GM23338 (cell line): ENCODE data around the gene ST3GAL4. TPM values are rescaled to one million over a fixed set of nuclear protein-coding genes. Genes with fewer than 3 reads are reported as not detected.
"Not testable (repeated sequence)": the region's sequence is repeated elsewhere in the genome, so short reads cannot be mapped to it uniquely, and the experiment has no call there.

Experiments
- ATAC-seq: fragments of 200-7000 bp; cut with Tn5 transposase; 3 replicates; pipeline ENCODE4 v1.9.1; 2020
- DNase-seq: peaks from one replicate; pipeline ENCODE4 v3.0.0-alpha.2; 2015; ENCODE audit warnings: low spot score
- H2AFZ ChIP-seq: fragments of 200-600 bp; sonication (generic); 2 replicates; pipeline ENCODE4 v1.8.0; 2016; ENCODE audit warnings: antibody characterized with exemption, mild to moderate bottlenecking, moderate library complexity
- H3F3A ChIP-seq: fragments of 200-600 bp; sonication (generic); replicated peaks from 2 replicates; pipeline ENCODE4 v1.8.0; 2017; ENCODE audit warnings: antibody characterized with exemption, mixed run types, low read depth
- H3K27ac ChIP-seq: fragments of 200-600 bp; sonication (generic); 2 replicates; pipeline ENCODE4 v1.6.1; 2016; ENCODE audit warnings: low read depth
- H3K27me3 ChIP-seq: fragments of 200-600 bp; sonication (generic); 2 replicates; pipeline ENCODE4 v1.8.0; 2016; ENCODE audit warnings: mild to moderate bottlenecking, mixed run types, moderate library complexity; ENCODE audit not compliant: insufficient read depth
- H3K36me3 ChIP-seq: fragments of 200-600 bp; sonication (generic); 2 replicates; pipeline ENCODE4 v1.8.0; 2016; ENCODE audit warnings: mild to moderate bottlenecking; ENCODE audit not compliant: insufficient read depth
- H3K4me1 ChIP-seq: fragments of 200-600 bp; sonication (generic); 2 replicates; pipeline ENCODE4 v1.8.0; 2016; ENCODE audit warnings: mild to moderate bottlenecking, moderate library complexity; ENCODE audit not compliant: insufficient read depth
- H3K4me2 ChIP-seq: fragments of 200-600 bp; sonication (generic); 2 replicates; pipeline ENCODE4 v1.7.1; 2017; ENCODE audit warnings: mixed run types
- H3K4me3 ChIP-seq: fragments of 200-600 bp; sonication (generic); 2 replicates; pipeline ENCODE4 v1.6.1; 2016; ENCODE audit warnings: mixed run types
- H3K79me2 ChIP-seq: fragments of 200-600 bp; sonication (generic); replicated peaks from 2 replicates; pipeline ENCODE4 v1.8.0; 2017; ENCODE audit warnings: mild to moderate bottlenecking; ENCODE audit not compliant: insufficient read depth
- H3K9me2 ChIP-seq: fragments of 200-600 bp; sonication (generic); 2 replicates; pipeline ENCODE4 v1.8.0; 2017; ENCODE audit not compliant: insufficient read depth
- H4K20me1 ChIP-seq: fragments of 200-600 bp; sonication (generic); replicated peaks from 2 replicates; pipeline ENCODE4 v1.8.0; 2017; ENCODE audit warnings: mild to moderate bottlenecking; ENCODE audit not compliant: insufficient read depth
- H3K27ac Mint-ChIP-seq: 2 replicates; pipeline ENCODE4 v1.8.0; 2020; ENCODE audit warnings: inconsistent platforms, mild to moderate bottlenecking, moderate library complexity, mixed read lengths
- H3K27me3 Mint-ChIP-seq: 3 replicates; pipeline ENCODE4 v1.8.0; 2022; ENCODE audit warnings: low read depth, mild to moderate bottlenecking, moderate library complexity, mixed read lengths, inconsistent platforms; ENCODE audit not compliant: insufficient read depth, poor library complexity
- H3K36me3 Mint-ChIP-seq: 3 replicates; pipeline ENCODE4 v1.8.0; 2021; ENCODE audit warnings: low read depth, mild to moderate bottlenecking, inconsistent platforms, moderate library complexity, mixed read lengths
- H3K4me1 Mint-ChIP-seq: 3 replicates; pipeline ENCODE4 v1.8.0; 2020; ENCODE audit warnings: mild to moderate bottlenecking, inconsistent platforms, mixed read lengths
- H3K4me3 Mint-ChIP-seq: 3 replicates; pipeline ENCODE4 v1.8.0; 2021; ENCODE audit warnings: moderate library complexity, mild to moderate bottlenecking, inconsistent platforms, mixed read lengths
- H3K9me3 Mint-ChIP-seq: 3 replicates; pipeline ENCODE4 v1.8.0; 2020; ENCODE audit warnings: moderate library complexity, mild to moderate bottlenecking, inconsistent platforms, mixed read lengths
- CREB1 ChIP-seq: fragments of 250-450 bp; sonication (Bioruptor Pico); IDR thresholded peaks from 2 replicates; pipeline ENCODE4 v1.5.0; 2020; ENCODE audit warnings: low read depth, mild to moderate bottlenecking, moderate library complexity
- CTCF ChIP-seq, 2 experiments: fragments of 200-600 bp in 1 of 2; sonication (generic) in 1 of 2; conservative IDR thresholded peaks; 2 replicates each; pipeline versions ENCODE4 v1.5.1 to v1.6.1; 2016 to 2017; ENCODE audit warnings: antibody characterized with exemption in 2 of 2, low read depth in 2 of 2, mild to moderate bottlenecking in 2 of 2, moderate library complexity in 1 of 2
- ETS1 ChIP-seq: IDR thresholded peaks from 2 replicates; pipeline ENCODE4 v1.6.1; 2016; ENCODE audit warnings: antibody characterized with exemption
- EZH2 ChIP-seq: fragments of 200-600 bp; sonication (generic); IDR thresholded peaks from one replicate; pipeline ENCODE4 v1.8.0; 2017; ENCODE audit warnings: antibody characterized with exemption, mild to moderate bottlenecking, low read depth; ENCODE audit not compliant: unreplicated experiment
- EZH2phosphoT487 ChIP-seq: fragments of 200-600 bp; sonication (generic); IDR thresholded peaks from one replicate; pipeline ENCODE4 v1.8.1; 2018; ENCODE audit warnings: antibody characterized with exemption; ENCODE audit not compliant: unreplicated experiment
- JUNB ChIP-seq: IDR thresholded peaks from one replicate; pipeline ENCODE4 v1.6.1; 2016; ENCODE audit warnings: antibody characterized with exemption; ENCODE audit not compliant: unreplicated experiment
- NANOG ChIP-seq: IDR thresholded peaks from 2 replicates; pipeline ENCODE4 v1.6.1; 2016; ENCODE audit warnings: antibody characterized with exemption, borderline replicate concordance
- POLR2AphosphoS5 ChIP-seq: IDR thresholded peaks from 2 replicates; pipeline ENCODE4 v1.6.1; 2016; ENCODE audit warnings: antibody characterized with exemption, low read depth
- STAT1 ChIP-seq: IDR thresholded peaks from one replicate; pipeline ENCODE4 v1.6.1; 2016; ENCODE audit warnings: antibody characterized with exemption; ENCODE audit not compliant: unreplicated experiment
- ZNF114 ChIP-seq: fragments of 250-450 bp; sonication (Bioruptor Pico); IDR thresholded peaks from 2 replicates; pipeline ENCODE4 v1.5.0; 2020; ENCODE audit warnings: mild to moderate bottlenecking, moderate library complexity
- ZNF331 ChIP-seq: fragments of 250-450 bp; sonication (Bioruptor Pico); IDR thresholded peaks from 2 replicates; pipeline ENCODE4 v1.5.0; 2020; ENCODE audit warnings: low read depth, mild to moderate bottlenecking, moderate library complexity
- ZNF462 ChIP-seq: fragments of 250-450 bp; sonication (Bioruptor Pico); IDR thresholded peaks from 2 replicates; pipeline ENCODE4 v1.5.0; 2020; ENCODE audit warnings: mild to moderate bottlenecking, moderate library complexity
- polyA plus RNA-seq: library from polyadenylated mRNA; unstranded; fragments of >200 nt; fragmentation: Nextera tagmentation; extraction: Ambion mirVana; gene quantifications from 2 replicates; pipeline ENCODE4 v1.2.1, GENCODE V29; 2016
- total RNA-seq: library from RNA; depleted of rRNA; stranded (reverse); fragments of >200 nt; shearing (Covaris generic); gene quantifications from 2 replicates; pipeline ENCODE4 v1.2.3, GENCODE V29; 2014

Gene ST3GAL4
- total and polyA plus RNA-seq, 2 experiments from 2014 or later: 10.1 to 28.0 TPM

GRCh38 chr11:126396266-126396665 is 40.8 kb downstream of the ST3GAL4 start:
- not testable (repeated sequence) for H3K4me2 ChIP-seq, H3K4me3 Mint-ChIP-seq, H3K36me3 ChIP-seq, H3K27me3 ChIP-seq, H3K27me3 Mint-ChIP-seq, H4K20me1 ChIP-seq, H3K9me3 Mint-ChIP-seq, H3K4me3 ChIP-seq, H3K36me3 Mint-ChIP-seq, H3K9me2 ChIP-seq, DNase-seq, ATAC-seq, H3K4me1 ChIP-seq, H3K27ac ChIP-seq, H3F3A ChIP-seq, H3K27ac Mint-ChIP-seq, H2AFZ ChIP-seq
- peaks cover 21% of the 10 kb centered on the region for H3K4me1 Mint-ChIP-seq
- peaks cover 20% of the 10 kb centered on the region for H3K79me2 ChIP-seq

GRCh38 chr11:126396965-126397364 is 41.5 kb downstream of the ST3GAL4 start:
- ATAC-seq (no peak), DNase-seq (no peak)
- Histone ChIP-seq H3K4me1 (peaks cover 6% of the 10 kb centered on the region; the same call in 1 of the 2 replicates), H3K27ac (no peak overlapping the region), H3K79me2 (peaks cover 15% of the 10 kb centered on the region), H3K36me3 (no peaks in the 10 kb centered on the region), H3K27me3 (no peaks in the 10 kb centered on the region), H3F3A (no peaks in the 10 kb centered on the region), H3K4me3 (no peak overlapping the region), H3K9me2 (no peaks in the 10 kb centered on the region), H2AFZ (no peak overlapping the region), H4K20me1 (0 out of 2 replicates have a peak, but pooled peaks cover 5% of the 10 kb centered on the region), H3K4me2 (no peak overlapping the region)
- H3K4me1 Mint-ChIP-seq: peaks cover 14% of the 10 kb centered on the region; the same call in 2 of the 3 replicates
- no peak overlapping the region for H3K4me3 Mint-ChIP-seq
- peaks cover 3% of the 10 kb centered on the region for H3K27me3 Mint-ChIP-seq
- no peak overlapping the region for H3K27ac Mint-ChIP-seq
- peaks cover 5% of the 10 kb centered on the region; the same call in 1 of the 3 replicates for H3K9me3 Mint-ChIP-seq
- H3K36me3 Mint-ChIP-seq: no peaks in the 10 kb centered on the region
- TF ChIP-seq ZNF331 (CRISPR knock-in tag) (no peak), CTCF (conservative IDR thresholded peaks at IDR 0.05; ENCODE audit: low read depth in 2 of 2) (no peak), JUNB (no peak), CREB1 (CRISPR knock-in tag) (no peak), ETS1 (no peak), ZNF462 (no peak), STAT1 (no peak), NANOG (no peak), EZH2phosphoT487 (no peak), ZNF114 (CRISPR knock-in tag) (no peak), POLR2AphosphoS5 (no peak), EZH2 (no peak)
